ENCODE results near the gene HPSE2. TPM values are rescaled to one million over a fixed set of nuclear protein-coding genes. Genes with fewer than 3 reads are reported as not detected.

The HPSE2 gene
- polyA plus RNA-seq, 2 of the 4 experiments (the other 2 are of a cell fraction): not detected

- 88% methylated on average over 16 of the region's 17 CpGs for WGBS (ENCODE audit: missing lambda C conversion rate)
- Histone ChIP-seq H3K4me1 (peaks cover 8% of the 10 kb centered on the region), H3K4me3 (no peak overlapping the region), H3K4me2 (no peak overlapping the region), H3K9me3 (no peaks in the 10 kb centered on the region), H3K27ac (no peak overlapping the region)
- ChIA-PET CTCF (interaction anchor here (1.5 kb wide), 1 partner anchor 17 kb away, joined by 3 read pairs; no protein-coding TSS in a partner anchor), POLR2A (no interaction called here)
- FAIRE-seq: no peak
- DNase-seq (ENCODE audit: low read depth in 1 of 2, low spot score in 1 of 2): no peak
- no peak for TF ChIP-seq KDM5A (IDR thresholded peaks at IDR 0.05)
- no peak for TF ChIP-seq NR3C1 (IDR thresholded peaks at IDR 0.05)
- TF ChIP-seq HMGXB4 (CRISPR knock-in tag; IDR thresholded peaks at IDR 0.05; ENCODE audit: borderline replicate concordance): no peak
- TF ChIP-seq, protein P1, sequence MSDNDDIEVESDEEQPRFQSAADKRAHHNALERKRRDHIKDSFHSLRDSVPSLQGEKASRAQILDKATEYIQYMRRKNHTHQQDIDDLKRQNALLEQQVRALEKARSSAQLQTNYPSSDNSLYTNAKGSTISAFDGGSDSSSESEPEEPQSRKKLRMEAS (IDR thresholded peaks at IDR 0.05): no peak
- no peak for TF ChIP-seq CEBPB (IDR thresholded peaks at IDR 0.05)
- TF ChIP-seq CBX2 (IDR thresholded peaks at IDR 0.05; ENCODE audit: borderline replicate concordance, low read depth): no peak
- no peak for TF ChIP-seq PHF8 (IDR thresholded peaks at IDR 0.05; ENCODE audit: borderline replicate concordance, low read depth)
- TF ChIP-seq ESRRA (IDR thresholded peaks at IDR 0.05; ENCODE audit: borderline replicate concordance, low read length): no peak
- no peak for TF ChIP-seq CBX8 (IDR thresholded peaks at IDR 0.05)
- no peak for TF ChIP-seq CHD4 (IDR thresholded peaks at IDR 0.05; ENCODE audit: borderline replicate concordance)
- TF ChIP-seq SMC3 (IDR thresholded peaks at IDR 0.05): no peak
- TF ChIP-seq BHLHE40 (IDR thresholded peaks at IDR 0.05; ENCODE audit: low read depth, low read length): no peak
- ATAC-seq: no peak
Measured at GRCh38 chr10:98419469-98420261, 816.0 kb downstream of the HPSE2 start.

GRCh38 chr10:98418665-98419468 lies 816.8 kb downstream of the HPSE2 start:
- no peak overlapping the region for H3K27ac ChIP-seq
- ChIA-PET CTCF (no interaction called here), POLR2A (no interaction called here)
- H3K9me3 ChIP-seq: no peaks in the 10 kb centered on the region
- H3K4me2 ChIP-seq: no peak overlapping the region
- ATAC-seq (no peak), DNase-seq (ENCODE audit: low read depth in 1 of 2, low spot score in 1 of 2) (no peak), FAIRE-seq (no peak)
- TF ChIP-seq RFX5 (IDR thresholded peaks at IDR 0.05): no peak
- WGBS (ENCODE audit: missing lambda C conversion rate): 90% methylated on average over 18 of the region's 18 CpGs
- no peak overlapping the region for H3K4me3 ChIP-seq
- H3K4me1 ChIP-seq: peaks cover 13% of the 10 kb centered on the region

GRCh38 chr10:98417973-98418664 lies 817.5 kb downstream of the HPSE2 start:
- CTCF ChIA-PET: no interaction called here
- DNase-seq (ENCODE audit: low read depth in 1 of 2, low spot score in 1 of 2) (no peak), FAIRE-seq (no peak), ATAC-seq (no peak)
- H3K9me3 ChIP-seq: no peaks in the 10 kb centered on the region
- peaks cover 14% of the 10 kb centered on the region for H3K4me1 ChIP-seq
- POLR2A ChIA-PET: no interaction called here
- WGBS (ENCODE audit: missing lambda C conversion rate): 89% methylated on average over 20 of the region's 21 CpGs
- no peak overlapping the region for H3K4me3 ChIP-seq
- H3K27ac ChIP-seq: no peak overlapping the region
- no peak overlapping the region for H3K4me2 ChIP-seq
- TF ChIP-seq JUN (IDR thresholded peaks at IDR 0.05): no peak
- TF ChIP-seq, protein P2, sequence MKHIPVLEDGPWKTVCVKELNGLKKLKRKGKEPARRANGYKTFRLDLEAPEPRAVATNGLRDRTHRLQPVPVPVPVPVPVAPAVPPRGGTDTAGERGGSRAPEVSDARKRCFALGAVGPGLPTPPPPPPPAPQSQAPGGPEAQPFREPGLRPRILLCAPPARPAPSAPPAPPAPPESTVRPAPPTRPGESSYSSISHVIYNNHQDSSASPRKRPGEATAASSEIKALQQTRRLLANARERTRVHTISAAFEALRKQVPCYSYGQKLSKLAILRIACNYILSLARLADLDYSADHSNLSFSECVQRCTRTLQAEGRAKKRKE (CRISPR knock-in tag; IDR thresholded peaks at IDR 0.05; ENCODE audit: low read depth): no peak
- TF ChIP-seq TFCP2L1 (CRISPR knock-in tag; IDR thresholded peaks at IDR 0.05): no peak
- no peak for TF ChIP-seq KDM1A (IDR thresholded peaks at IDR 0.05; ENCODE audit: low read depth)
- no peak for TF ChIP-seq NFE2L2 (conservative IDR thresholded peaks at IDR 0.05; ENCODE audit: low read length)
- no peak for TF ChIP-seq RAD21 (conservative IDR thresholded peaks at IDR 0.05 in 1 of 2, IDR thresholded peaks at IDR 0.05 in 1 of 2)
- TF ChIP-seq, protein P1 (IDR thresholded peaks at IDR 0.05): no peak
- no peak for TF ChIP-seq POLR2A (IDR thresholded peaks at IDR 0.05; ENCODE audit: low read length)
- TF ChIP-seq RNF2 (IDR thresholded peaks at IDR 0.05; ENCODE audit: borderline replicate concordance, low read depth): no peak
- TF ChIP-seq KDM5A (IDR thresholded peaks at IDR 0.05): no peak
- no peak for TF ChIP-seq MAZ (IDR thresholded peaks at IDR 0.05; ENCODE audit: borderline replicate concordance, low read depth, low read length)
- TF ChIP-seq BHLHE40 (IDR thresholded peaks at IDR 0.05; ENCODE audit: low read depth, low read length): no peak
- TF ChIP-seq EHF (CRISPR knock-in tag; IDR thresholded peaks at IDR 0.05): no peak
- TF ChIP-seq FOSL2 (IDR thresholded peaks at IDR 0.05): no peak
- no peak for TF ChIP-seq FOSL2 (CRISPR knock-in tag; IDR thresholded peaks at IDR 0.05)
- no peak for TF ChIP-seq USF2 (IDR thresholded peaks at IDR 0.05)

All from A549 (cell line).